Fibroblast of upper back skin (primary cell): ENCODE measurements around the gene PPP4R1.
A peak's percentile ranks its signal among the peaks of the same experiment; 100 is the strongest.

Experiments used
- DNase-seq: peaks from one replicate; pipeline ENCODE4 v3.0.0-alpha.2; 2013

The PPP4R1 gene

GRCh38 chr18:9539938-9540337 lies 74.4 kb downstream of the PPP4R1 start:
- no peak for DNase-seq

GRCh38 chr18:9539283-9539682 lies 75.1 kb downstream of the PPP4R1 start:
- DNase-seq = peak; percentile 81

GRCh38 chr18:9537677-9538076 lies 76.7 kb downstream of the PPP4R1 start:
- no peak for DNase-seq

- peak; percentile 77 for DNase-seq
Observed at GRCh38 chr18:9536354-9537152, 77.8 kb downstream of the PPP4R1 start.

- DNase-seq = peak; percentile 97
Observed at GRCh38 chr18:9535430-9535991, 78.8 kb downstream of the PPP4R1 start.

- no peak for DNase-seq
Observed at GRCh38 chr18:9534844-9535243, 79.5 kb downstream of the PPP4R1 start.

GRCh38 chr18:9531791-9532410 lies 82.5 kb downstream of the PPP4R1 start:
- DNase-seq = peak; percentile 45

- no peak for DNase-seq
Observed at GRCh38 chr18:9530226-9531009, 83.9 kb downstream of the PPP4R1 start.

GRCh38 chr18:9526458-9526857 lies 87.9 kb downstream of the PPP4R1 start:
- no peak for DNase-seq

GRCh38 chr18:9522952-9523351 lies 91.4 kb downstream of the PPP4R1 start:
- no peak for DNase-seq

GRCh38 chr18:9521770-9522169 lies 92.6 kb downstream of the PPP4R1 start:
- no peak for DNase-seq

- no peak for DNase-seq
Observed at GRCh38 chr18:9520666-9521065, 93.7 kb downstream of the PPP4R1 start.

- no peak for DNase-seq
Observed at GRCh38 chr18:9519399-9519798, 95.0 kb downstream of the PPP4R1 start.

- no peak for DNase-seq
Observed at GRCh38 chr18:9517869-9518268, 96.5 kb downstream of the PPP4R1 start.

GRCh38 chr18:9516437-9517064 lies 97.8 kb downstream of the PPP4R1 start:
- DNase-seq = peak; percentile 56

GRCh38 chr18:9513971-9514512 lies 100.3 kb downstream of the PPP4R1 start:
- DNase-seq = peak; percentile 80

GRCh38 chr18:9508446-9509025 lies 105.8 kb downstream of the PPP4R1 start:
- no peak for DNase-seq

GRCh38 chr18:9507565-9508088 lies 106.7 kb downstream of the PPP4R1 start:
- DNase-seq = no peak

GRCh38 chr18:9506046-9506792 lies 108.1 kb downstream of the PPP4R1 start:
- no peak for DNase-seq
